Activated CD4-positive, alpha-beta memory T cell treated with anti-CD3 and anti-CD28 coated beads, Interleukin-2, amount 10 ng/mL, durations not matched to agents 7 days and 5 days (primary cell): ENCODE results near the gene NEIL1. TPM values are rescaled to one million over a fixed set of nuclear protein-coding genes. Genes with fewer than 3 reads are reported as not detected.
"Not testable (repeated sequence)": the region's sequence is repeated elsewhere in the genome, so short reads cannot be mapped to it uniquely, and the experiment has no call there.

Source experiments
- CTCF ChIA-PET: fragments of 350-600 bp; sonication (Branson Sonifier 250); formaldehyde crosslinking; loops from one replicate; lab custom pipeline; 2021; ENCODE audit warnings: antibody characterized with exemption, inconsistent platforms; lab: Charles Lee
- POLR2A ChIA-PET: fragments of 350-600 bp; sonication (Branson Sonifier 250); formaldehyde crosslinking; loops from one replicate; lab custom pipeline; 2021; ENCODE audit warnings: antibody characterized with exemption; lab: Charles Lee
- DNase-seq: peaks from one replicate; pipeline ENCODE4 v3.0.0-alpha.2; 2020
- H3K27ac Mint-ChIP-seq: one replicate; pipeline ENCODE4 v1.8.0; 2021; ENCODE audit warnings: mild to moderate bottlenecking, mixed read lengths
- H3K27me3 Mint-ChIP-seq: one replicate; pipeline ENCODE4 v1.8.0; 2021; ENCODE audit warnings: mixed read lengths
- H3K36me3 Mint-ChIP-seq: one replicate; pipeline ENCODE4 v1.8.0; 2021; ENCODE audit warnings: low read depth, mixed read lengths
- H3K4me1 Mint-ChIP-seq: one replicate; pipeline ENCODE4 v1.8.0; 2021; ENCODE audit warnings: mixed read lengths
- H3K4me3 Mint-ChIP-seq: one replicate; pipeline ENCODE4 v1.8.0; 2021; ENCODE audit warnings: mild to moderate bottlenecking, mixed read lengths
- H3K9me3 Mint-ChIP-seq: one replicate; pipeline ENCODE4 v1.8.0; 2021; ENCODE audit warnings: mixed read lengths
- total RNA-seq, 2 experiments: library from RNA; stranded (reverse); gene quantifications; one replicate each; pipeline ENCODE4 v1.2.3, GENCODE V29; 2021

NEIL1 gene
- total RNA-seq, 2 experiments from 2014 or later = 6.9 to 7.0 TPM

DNA sequence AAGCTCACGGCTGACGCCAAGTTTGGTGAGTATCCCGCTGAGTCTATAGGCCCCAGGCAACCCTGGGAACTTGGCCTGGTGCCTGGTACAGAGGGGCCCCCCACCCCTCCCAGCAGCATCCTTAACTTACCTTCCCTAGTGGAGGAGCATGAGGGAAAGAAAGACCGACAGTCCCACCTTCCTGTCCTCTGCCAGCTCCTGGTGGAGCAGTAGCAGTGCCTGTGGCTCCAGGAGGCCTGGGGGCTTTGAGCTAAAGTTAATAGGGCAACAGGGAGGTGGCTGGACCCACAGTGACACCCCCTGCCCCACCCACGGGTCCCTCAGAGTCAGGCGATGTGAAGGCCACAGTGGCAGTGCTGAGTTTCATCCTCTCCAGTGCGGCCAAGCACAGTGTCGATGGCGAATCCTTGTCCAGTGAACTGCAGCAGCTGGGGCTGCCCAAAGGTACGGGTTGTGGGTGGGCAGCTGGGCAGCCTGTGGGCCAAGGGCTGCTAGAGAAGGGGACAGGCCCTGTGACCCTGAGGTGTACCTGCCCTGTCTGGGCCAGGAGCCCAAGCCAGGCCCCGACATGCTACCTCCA lies 8.1 kb upstream of the NEIL1 start:
- Mint-ChIP-seq H3K27me3 (no peaks in the 10 kb centered on the region), H3K4me1 (peaks cover 26% of the 10 kb centered on the region), H3K36me3 (peaks cover 15% of the 10 kb centered on the region), H3K4me3 (no peak overlapping the region), H3K9me3 (no peaks in the 10 kb centered on the region), H3K27ac (no peak overlapping the region)
- DNase-seq = no peak
- ChIA-PET CTCF (no interaction called here), POLR2A (interaction anchor here (1.3 kb wide), 1 partner anchor 29 kb away, joined by 3 read pairs; the partner anchor contains the start of gene MAN2C1)

DNA sequence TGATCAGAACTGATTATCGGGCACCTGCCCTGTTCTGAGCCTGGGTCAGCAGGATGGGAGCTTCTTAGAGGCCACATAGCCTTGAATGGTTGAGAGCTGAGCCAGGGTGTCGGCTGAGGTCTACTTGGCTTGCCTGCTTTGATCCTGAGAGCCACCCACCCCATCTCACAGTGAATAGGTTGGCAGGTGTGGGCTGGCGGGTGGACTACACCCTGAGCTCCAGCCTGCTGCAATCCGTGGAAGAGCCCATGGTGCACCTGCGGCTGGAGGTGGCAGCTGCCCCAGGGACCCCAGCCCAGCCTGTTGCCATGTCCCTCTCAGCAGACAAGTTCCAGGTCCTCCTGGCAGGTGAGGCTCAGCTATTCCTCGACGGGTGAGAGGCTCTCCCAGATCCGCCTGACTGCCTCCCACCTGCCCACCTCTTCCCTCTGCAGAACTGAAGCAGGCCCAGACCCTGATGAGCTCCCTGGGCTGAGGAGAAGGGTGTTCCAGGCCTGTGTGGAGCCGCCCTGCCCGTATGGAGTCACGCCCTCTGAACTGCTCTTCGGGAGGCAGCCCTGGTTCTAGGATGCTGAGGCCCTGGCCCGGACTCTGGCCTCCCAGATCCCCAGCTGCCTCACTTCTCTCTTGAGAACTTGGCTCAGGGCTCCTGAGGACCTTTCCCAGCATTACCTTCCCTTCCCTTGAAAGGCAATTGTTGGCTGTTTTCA lies 7.2 kb upstream of the NEIL1 start:
- Mint-ChIP-seq H3K27me3 (peaks cover 2% of the 10 kb centered on the region), H3K36me3 (peaks cover 15% of the 10 kb centered on the region), H3K4me1 (peaks cover 26% of the 10 kb centered on the region), H3K4me3 (no peak overlapping the region), H3K27ac (no peak overlapping the region), H3K9me3 (no peaks in the 10 kb centered on the region)
- DNase-seq = no peak
- POLR2A ChIA-PET = interaction anchor here (0.8 to 1.3 kb wide), 2 partner anchors 14 to 28 kb away, joined by 3 read pairs; partner anchors contain the start of gene MAN2C1
- CTCF ChIA-PET = no interaction called here

DNA sequence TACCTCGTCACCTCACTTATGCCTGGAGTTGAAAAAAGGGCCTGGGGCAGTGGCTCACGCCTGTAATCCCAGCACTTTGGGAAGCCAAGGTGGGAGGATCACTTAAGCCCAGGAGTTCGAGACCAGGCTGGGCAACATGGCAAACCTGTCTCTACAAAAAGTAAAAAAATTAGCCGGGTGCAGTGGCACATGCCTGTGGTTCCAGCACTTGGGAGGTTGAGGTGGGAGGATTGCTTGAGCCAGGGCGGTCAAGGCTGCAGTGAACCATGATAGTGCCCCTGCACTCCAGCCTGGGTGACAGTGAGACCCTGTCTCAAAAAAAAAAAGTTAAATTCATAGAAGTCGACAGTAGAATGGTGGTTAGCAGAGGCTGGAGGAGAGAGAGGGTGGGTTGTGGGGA lies 4.6 kb upstream of the NEIL1 start:
- CTCF ChIA-PET = no interaction called here

DNA sequence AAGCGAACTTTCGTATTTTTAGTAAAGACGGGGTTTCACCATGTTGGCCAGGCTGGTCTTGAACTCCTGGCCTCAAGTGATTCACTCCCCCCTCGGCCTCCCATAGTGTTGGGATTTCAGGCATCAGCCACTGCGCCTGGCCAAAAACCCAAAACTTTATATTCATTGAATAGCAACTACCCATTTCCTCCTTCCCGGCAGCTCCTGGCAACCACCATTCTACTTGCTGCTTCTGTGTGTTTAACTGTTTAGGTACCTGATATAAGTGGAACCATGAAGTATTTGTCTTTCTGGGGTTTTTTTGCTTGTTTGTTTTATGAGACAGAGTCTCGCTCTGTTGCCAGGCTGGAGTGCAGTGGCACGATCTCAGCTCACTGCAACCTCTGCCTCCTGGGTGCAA lies 2.9 kb upstream of the NEIL1 start:
- CTCF ChIA-PET = interaction anchor here (1.3 kb wide), 1 partner anchor 24 kb away, joined by 5 read pairs; no protein-coding TSS in a partner anchor
- POLR2A ChIA-PET, H3K9me3 Mint-ChIP-seq, DNase-seq, H3K4me3 Mint-ChIP-seq, H3K27ac Mint-ChIP-seq: not testable (repeated sequence)
- Mint-ChIP-seq H3K36me3 (peaks cover 32% of the 10 kb centered on the region), H3K27me3 (peaks cover 21% of the 10 kb centered on the region), H3K4me1 (peaks cover 14% of the 10 kb centered on the region)

More for the DNA sequence above, 4.6 kb upstream of the NEIL1 start:
- H3K27ac Mint-ChIP-seq = no peak overlapping the region
- peaks cover 23% of the 10 kb centered on the region for H3K36me3 Mint-ChIP-seq
- DNase-seq = no peak
- H3K4me1 Mint-ChIP-seq = peaks cover 13% of the 10 kb centered on the region
- H3K9me3 Mint-ChIP-seq = no peaks in the 10 kb centered on the region
- no peak overlapping the region for H3K4me3 Mint-ChIP-seq
- POLR2A ChIA-PET = no interaction called here
- peaks cover 15% of the 10 kb centered on the region for H3K27me3 Mint-ChIP-seq

DNA sequence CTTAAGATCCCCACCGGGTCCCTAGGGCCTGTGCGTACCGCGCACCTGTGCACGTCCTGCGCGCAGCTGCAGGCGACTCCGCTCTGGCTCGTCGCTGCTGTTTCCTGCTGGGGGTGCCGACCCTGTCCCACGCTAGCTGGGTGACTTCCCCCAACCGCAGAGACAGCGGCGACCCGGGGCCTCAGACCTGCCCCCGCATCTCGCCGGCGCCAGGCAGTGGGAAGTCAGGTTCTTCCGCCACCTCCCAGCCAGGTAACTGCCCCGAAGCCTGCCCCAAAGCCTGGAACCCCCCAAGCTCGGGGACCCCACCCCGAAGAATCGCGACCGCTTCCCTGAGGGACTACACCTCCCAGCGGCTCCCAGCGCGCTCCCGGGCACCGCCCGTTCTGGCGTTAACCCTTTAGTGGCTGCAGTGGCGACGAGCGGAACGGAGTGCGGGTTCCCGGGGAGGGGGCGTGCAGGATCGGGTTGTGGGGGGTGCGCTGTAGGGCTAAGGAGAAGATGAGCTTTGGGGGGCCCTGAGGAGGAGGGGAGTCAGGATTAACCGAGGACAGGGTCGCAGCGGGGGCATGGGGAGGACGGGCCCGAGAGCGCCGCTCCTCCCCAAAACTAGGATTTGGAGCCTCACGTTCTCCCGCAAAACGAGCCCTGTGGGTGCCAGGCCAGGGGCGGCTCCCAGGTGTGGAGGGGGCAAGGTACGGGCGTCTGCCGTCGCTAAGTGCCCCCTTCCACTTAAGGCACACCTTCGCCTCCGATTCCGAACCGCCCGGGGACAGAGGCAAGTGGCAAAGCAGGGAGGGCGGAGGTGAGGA lies 589 bp downstream of the NEIL1 start:
- Mint-ChIP-seq H3K9me3 (peaks cover 18% of the 10 kb centered on the region), H3K36me3 (peaks cover 49% of the 10 kb centered on the region), H3K27me3 (peaks cover 25% of the 10 kb centered on the region), H3K4me1 (peaks cover 39% of the 10 kb centered on the region), H3K27ac (no peak overlapping the region), H3K4me3 (peak overlapping the region; percentile 60)
- CTCF ChIA-PET = interaction anchor here (1.1 kb wide), 1 partner anchor 20 kb away, joined by 5 read pairs; no protein-coding TSS in a partner anchor
- POLR2A ChIA-PET = interaction anchor here (1.6 to 9.5 kb wide), 5 partner anchors 12 to 108 kb away, joined by 4 to 89 read pairs (median 7); partner anchors contain the start of genes COMMD4 and MAN2C1
- DNase-seq = peak; percentile 29

DNA sequence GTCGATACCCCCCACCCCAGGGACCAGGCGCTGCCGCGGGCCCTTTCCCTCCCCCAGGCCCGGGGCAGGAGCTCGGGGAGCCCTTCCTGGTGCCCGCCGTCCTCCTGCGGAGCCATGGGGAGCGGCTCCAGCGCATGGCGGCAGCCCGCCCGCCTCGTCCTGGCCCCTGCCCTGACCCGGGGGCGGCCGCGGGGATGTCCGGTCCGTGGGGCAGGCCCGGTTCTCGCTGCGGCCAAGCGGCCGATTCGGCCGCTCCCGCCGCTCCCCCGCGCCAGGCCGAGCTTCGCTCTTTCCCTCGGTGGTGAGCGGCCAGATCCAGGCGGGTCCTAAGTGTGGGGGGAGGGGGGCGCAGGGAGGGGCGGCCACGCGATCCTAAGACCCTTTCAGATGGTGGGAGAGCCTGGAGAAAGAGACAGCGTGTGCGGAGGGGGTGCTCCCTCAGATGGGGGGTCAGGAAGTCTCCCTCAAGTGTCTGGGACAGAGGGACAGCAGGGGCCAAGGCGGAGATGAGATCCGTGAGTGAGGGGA lies 1.3 kb downstream of the NEIL1 start:
- DNase-seq = no peak
- Mint-ChIP-seq H3K27me3 (peaks cover 25% of the 10 kb centered on the region), H3K9me3 (peaks cover 18% of the 10 kb centered on the region), H3K4me1 (peaks cover 39% of the 10 kb centered on the region), H3K36me3 (peaks cover 53% of the 10 kb centered on the region), H3K4me3 (no peak overlapping the region), H3K27ac (peak overlapping the region; percentile 31)
- POLR2A ChIA-PET = interaction anchor here (1.6 to 9.5 kb wide), 5 partner anchors 12 to 107 kb away, joined by 4 to 89 read pairs (median 7); partner anchors contain the start of genes COMMD4 and MAN2C1
- CTCF ChIA-PET = interaction anchor here (1.1 kb wide), 1 partner anchor 20 kb away, joined by 5 read pairs; no protein-coding TSS in a partner anchor

DNA sequence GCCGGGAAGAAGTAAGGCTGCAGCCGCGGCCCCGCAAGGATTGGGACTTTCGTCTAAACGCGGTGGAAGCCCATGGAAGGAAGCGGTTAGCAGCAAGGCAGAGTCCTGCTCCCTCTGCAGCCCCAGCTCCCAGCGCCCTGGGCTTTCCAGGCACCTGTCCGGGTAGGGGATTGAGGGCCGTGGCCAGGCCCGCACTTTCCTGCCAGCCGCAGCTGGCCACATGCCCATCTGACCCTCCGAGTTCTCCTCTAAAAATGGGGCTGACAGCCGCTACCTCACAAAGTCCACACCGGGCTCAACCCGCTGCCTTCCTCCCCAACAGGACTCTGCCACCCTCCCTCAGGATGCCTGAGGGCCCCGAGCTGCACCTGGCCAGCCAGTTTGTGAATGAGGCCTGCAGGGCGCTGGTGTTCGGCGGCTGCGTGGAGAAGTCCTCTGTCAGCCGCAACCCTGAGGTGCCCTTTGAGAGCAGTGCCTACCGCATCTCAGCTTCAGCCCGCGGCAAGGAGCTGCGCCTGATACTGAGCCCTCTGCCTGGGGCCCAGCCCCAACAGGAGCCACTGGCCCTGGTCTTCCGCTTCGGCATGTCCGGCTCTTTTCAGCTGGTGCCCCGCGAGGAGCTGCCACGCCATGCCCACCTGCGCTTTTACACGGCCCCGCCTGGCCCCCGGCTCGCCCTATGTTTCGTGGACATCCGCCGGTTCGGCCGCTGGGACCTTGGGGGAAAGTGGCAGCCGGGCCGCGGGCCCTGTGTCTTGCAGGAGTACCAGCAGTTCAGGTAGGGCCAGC lies 1.9 kb downstream of the NEIL1 start:
- Mint-ChIP-seq H3K9me3 (peaks cover 18% of the 10 kb centered on the region), H3K4me3 (no peak overlapping the region), H3K4me1 (peaks cover 39% of the 10 kb centered on the region), H3K27ac (peak overlapping the region; percentile 99), H3K36me3 (peaks cover 56% of the 10 kb centered on the region), H3K27me3 (peaks cover 25% of the 10 kb centered on the region)
- no peak for DNase-seq
- POLR2A ChIA-PET = interaction anchor here (0.6 to 9.5 kb wide), 7 partner anchors 11 to 107 kb away, joined by 3 to 89 read pairs (median 6); partner anchors contain the start of genes COMMD4 and MAN2C1
- CTCF ChIA-PET = interaction anchor here (0.8 to 1.1 kb wide), 2 partner anchors 18 to 19 kb away, joined by 3 to 5 read pairs; no protein-coding TSS in a partner anchor

DNA sequence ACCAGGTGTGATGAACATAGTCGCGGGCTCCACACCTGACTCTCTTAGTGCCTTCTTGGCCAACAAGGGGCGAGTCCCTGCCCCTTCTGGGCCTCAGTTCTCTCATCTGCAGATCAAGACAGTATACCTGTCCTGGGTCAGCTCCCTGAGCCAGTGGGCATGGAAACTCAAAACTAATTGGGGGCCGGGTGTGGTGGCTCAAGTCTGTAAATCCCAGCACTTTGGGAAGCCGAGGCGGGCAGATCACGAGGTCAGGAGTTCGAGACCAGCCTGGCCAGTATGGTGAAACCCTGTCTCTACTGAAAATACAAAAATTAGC lies 2.5 kb downstream of the NEIL1 start:
- ChIA-PET CTCF (interaction anchor here (0.8 kb wide), 1 partner anchor 18 kb away, joined by 3 read pairs; no protein-coding TSS in a partner anchor), POLR2A (interaction anchor here (0.6 to 9.5 kb wide), 5 partner anchors 11 to 105 kb away, joined by 3 to 89 read pairs (median 7); partner anchors contain the start of gene MAN2C1)
- not testable (repeated sequence) for H3K4me3 Mint-ChIP-seq, DNase-seq
- peak overlapping the region; percentile 99 for H3K27ac Mint-ChIP-seq
- peaks cover 56% of the 10 kb centered on the region for H3K36me3 Mint-ChIP-seq
- H3K9me3 Mint-ChIP-seq = peaks cover 18% of the 10 kb centered on the region
- peaks cover 39% of the 10 kb centered on the region for H3K4me1 Mint-ChIP-seq
- H3K27me3 Mint-ChIP-seq = peaks cover 23% of the 10 kb centered on the region

DNA sequence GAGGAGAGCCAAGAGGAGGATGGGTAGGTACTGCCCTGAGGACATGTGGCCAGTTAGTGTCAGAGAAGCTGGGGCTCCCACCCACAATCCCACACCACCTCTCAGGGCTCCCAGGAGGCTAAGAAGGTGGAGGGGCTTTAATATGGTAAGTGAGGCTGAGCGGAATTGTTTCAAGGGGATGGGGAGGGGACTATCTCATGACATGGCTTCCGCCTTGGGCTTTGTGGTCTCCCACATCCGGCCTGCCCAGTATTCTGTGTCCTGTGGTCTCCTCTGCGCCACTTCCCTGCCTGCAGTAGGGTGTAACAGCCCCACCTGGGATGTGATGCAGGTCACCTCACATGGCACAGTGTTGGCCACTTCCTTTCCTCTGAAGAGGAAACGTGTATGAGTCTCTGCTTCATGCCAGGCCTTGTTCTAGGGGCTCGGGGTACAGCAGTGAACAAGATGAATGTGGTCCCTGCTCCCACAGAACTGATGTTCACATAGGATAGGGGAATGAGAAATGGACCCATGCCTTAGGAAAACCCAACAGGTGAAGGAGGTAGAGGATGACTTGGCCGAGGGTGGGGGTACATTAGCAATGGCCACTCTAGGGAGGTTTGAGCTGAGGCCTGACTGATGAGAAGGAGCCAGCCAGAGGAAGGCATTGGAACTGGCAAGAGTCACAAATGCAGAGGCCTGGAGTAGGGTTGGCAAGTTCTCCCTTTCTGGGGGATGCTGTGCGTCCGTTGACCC lies 3.2 kb downstream of the NEIL1 start:
- CTCF ChIA-PET = interaction anchor here (3.3 kb wide), 1 partner anchor 17 kb away, joined by 17 read pairs; no protein-coding TSS in a partner anchor
- DNase-seq = peak; percentile 94
- peaks cover 18% of the 10 kb centered on the region for H3K9me3 Mint-ChIP-seq
- POLR2A ChIA-PET = interaction anchor here (0.6 to 9.5 kb wide), 8 partner anchors 10 to 105 kb away, joined by 3 to 89 read pairs (median 4); partner anchors contain the start of genes COMMD4 and MAN2C1
- peak overlapping the region; percentile 60 for H3K4me3 Mint-ChIP-seq
- peaks cover 61% of the 10 kb centered on the region for H3K36me3 Mint-ChIP-seq
- H3K27me3 Mint-ChIP-seq = peaks cover 23% of the 10 kb centered on the region
- H3K27ac Mint-ChIP-seq = peak overlapping the region; percentile 99
- H3K4me1 Mint-ChIP-seq = peaks cover 39% of the 10 kb centered on the region

DNA sequence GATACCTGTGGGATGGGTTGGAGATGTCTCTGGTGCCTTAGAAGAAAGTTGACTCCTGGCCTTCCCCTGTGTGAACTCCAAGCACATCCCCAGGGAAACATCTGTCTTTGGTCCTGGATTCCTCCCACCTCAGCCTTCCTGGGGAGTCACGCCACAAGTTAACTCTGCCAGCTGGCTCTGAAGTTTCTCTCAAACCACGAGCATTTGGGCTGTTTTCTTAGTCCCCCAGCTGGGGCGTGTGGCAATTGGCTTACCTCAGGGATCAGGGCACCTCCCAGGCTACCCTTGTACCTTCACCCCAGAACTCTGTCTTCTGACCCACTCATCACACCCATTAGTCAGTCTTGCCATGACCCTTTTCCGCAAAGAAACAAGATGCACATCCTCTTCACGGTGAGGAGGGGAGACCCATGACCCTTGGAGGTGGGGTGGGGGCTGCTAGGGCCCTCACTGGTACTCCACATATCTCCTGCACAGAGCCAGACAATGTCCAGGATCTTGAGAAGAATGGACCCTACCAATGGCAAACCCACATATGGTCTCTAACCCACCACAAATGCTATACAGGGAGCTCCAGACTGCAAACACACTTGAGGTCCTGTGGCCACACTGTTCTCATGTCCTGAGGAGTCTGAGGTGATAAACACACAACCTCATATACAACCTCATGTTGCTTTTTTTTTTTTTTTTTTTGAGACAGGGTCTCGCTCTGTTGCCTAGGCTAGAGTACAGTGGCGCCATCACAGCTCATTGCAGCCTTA lies 3.9 kb downstream of the NEIL1 start:
- POLR2A ChIA-PET = interaction anchor here (1.0 to 9.5 kb wide), 4 partner anchors 13 to 105 kb away, joined by 3 to 89 read pairs (median 4); partner anchors contain the start of genes COMMD4 and MAN2C1
- peaks cover 18% of the 10 kb centered on the region for H3K9me3 Mint-ChIP-seq
- CTCF ChIA-PET = interaction anchor here (0.5 to 3.3 kb wide), 3 partner anchors 16 to 326 kb away, joined by 3 to 17 read pairs (median 6); no protein-coding TSS in a partner anchor
- H3K27ac Mint-ChIP-seq = peak overlapping the region; percentile 99
- H3K4me1 Mint-ChIP-seq = peaks cover 39% of the 10 kb centered on the region
- peaks cover 19% of the 10 kb centered on the region for H3K27me3 Mint-ChIP-seq
- H3K4me3 Mint-ChIP-seq = no peak overlapping the region
- no peak for DNase-seq
- peaks cover 65% of the 10 kb centered on the region for H3K36me3 Mint-ChIP-seq
